GM19025 (cell line): Measurements from ENCODE around the gene NKAPL.

ENCODE experiments used
- ATAC-seq: cut with Tn5 transposase; IDR thresholded peaks from one replicate; pipeline ENCODE4 v1.9.1; 2021; ENCODE audit warnings: mild to moderate bottlenecking, low read depth, moderate library complexity; ENCODE audit not compliant: unreplicated experiment

Gene NKAPL

GRCh38 chr6:28243946-28244345 lies 15.2 kb upstream of the NKAPL start:
- ATAC-seq, result no peak

GRCh38 chr6:28245206-28245941 lies 13.7 kb upstream of the NKAPL start:
- ATAC-seq, result no peak

GRCh38 chr6:28248916-28249315 lies 10.2 kb upstream of the NKAPL start:
- no peak for ATAC-seq

GRCh38 chr6:28250747-28251146 lies 8.3 kb upstream of the NKAPL start:
- no peak for ATAC-seq

GRCh38 chr6:28251661-28252008 lies 7.5 kb upstream of the NKAPL start:
- peak; percentile 45 for ATAC-seq

- peak; percentile 66 for ATAC-seq
Observed at GRCh38 chr6:28252009-28252975, 6.8 kb upstream of the NKAPL start, which contains the start of gene ZKSCAN4. TSS of gene ZKSCAN4 (minus strand) at chr6:28252269. CDS start at chr6:28251980, 289 bp downstream.

- no peak for ATAC-seq
Observed at GRCh38 chr6:28254121-28254519, 5.0 kb upstream of the NKAPL start.

- no peak for ATAC-seq
Observed at GRCh38 chr6:28257042-28257441, 2.1 kb upstream of the NKAPL start.

- no peak for ATAC-seq
Observed at GRCh38 chr6:28263922-28264321, 4.8 kb downstream of the NKAPL start.

GRCh38 chr6:28264834-28265401 lies 5.8 kb downstream of the NKAPL start:
- ATAC-seq, result no peak

GRCh38 chr6:28266563-28266961 lies 7.5 kb downstream of the NKAPL start:
- no peak for ATAC-seq

- ATAC-seq, result peak; percentile 91
Observed at GRCh38 chr6:28266962-28267694, 8.0 kb downstream of the NKAPL start, which contains the start of gene ZSCAN26. TSS of gene ZSCAN26 (plus strand) at chr6:28267143. CDS start at chr6:28271920, 4,777 bp downstream.

- no peak for ATAC-seq
Observed at GRCh38 chr6:28267695-28268059, 8.6 kb downstream of the NKAPL start.

- ATAC-seq, result no peak
Observed at GRCh38 chr6:28269492-28269891, 10.4 kb downstream of the NKAPL start.

GRCh38 chr6:28274888-28275287 lies 15.8 kb downstream of the NKAPL start:
- no peak for ATAC-seq

GRCh38 chr6:28277746-28278145 lies 18.6 kb downstream of the NKAPL start:
- ATAC-seq, result no peak

- ATAC-seq, result no peak
Observed at GRCh38 chr6:28280595-28281287, 21.6 kb downstream of the NKAPL start.

GRCh38 chr6:28281288-28282064 lies 22.4 kb downstream of the NKAPL start, which contains the start of gene PGBD1:
TSS of gene PGBD1 (plus strand) at chr6:28281572. CDS start at chr6:28283814, 2,242 bp downstream.
- ATAC-seq, result peak; percentile 87

- ATAC-seq, result no peak
Observed at GRCh38 chr6:28282926-28283325, 23.8 kb downstream of the NKAPL start.
